Adrenal gland (tissue), 5 donors: ENCODE results near the gene DGCR8.

Source experiments
- POLR2A ChIP-seq, 2 donors: fragments of 450-650 bp; IDR thresholded peaks; one replicate each; pipeline ENCODE4 v1.6.1; 2017; ENCODE audit warnings: antibody characterized with exemption in 2 of 2, mild to moderate bottlenecking in 2 of 2, moderate library complexity in 1 of 2
- TF ChIP-seq, protein P1 (sequence below), 6 experiments: fragments of 450-650 bp in 4 of 6; fragments of 200-600 bp in 2 of 6; sonication (generic) in 1 of 6; IDR thresholded peaks; 1 replicate in 5 of 6; 2 replicates in 1 of 6; pipeline versions ENCODE4 v1.5.1 to v1.8.0; 2016 to 2021; ENCODE audit warnings: antibody characterized with exemption in 6 of 6, mild to moderate bottlenecking in 2 of 6, moderate library complexity in 1 of 6
- donor health status: DM: no; HTN: no; CAD: no.

DNA sequence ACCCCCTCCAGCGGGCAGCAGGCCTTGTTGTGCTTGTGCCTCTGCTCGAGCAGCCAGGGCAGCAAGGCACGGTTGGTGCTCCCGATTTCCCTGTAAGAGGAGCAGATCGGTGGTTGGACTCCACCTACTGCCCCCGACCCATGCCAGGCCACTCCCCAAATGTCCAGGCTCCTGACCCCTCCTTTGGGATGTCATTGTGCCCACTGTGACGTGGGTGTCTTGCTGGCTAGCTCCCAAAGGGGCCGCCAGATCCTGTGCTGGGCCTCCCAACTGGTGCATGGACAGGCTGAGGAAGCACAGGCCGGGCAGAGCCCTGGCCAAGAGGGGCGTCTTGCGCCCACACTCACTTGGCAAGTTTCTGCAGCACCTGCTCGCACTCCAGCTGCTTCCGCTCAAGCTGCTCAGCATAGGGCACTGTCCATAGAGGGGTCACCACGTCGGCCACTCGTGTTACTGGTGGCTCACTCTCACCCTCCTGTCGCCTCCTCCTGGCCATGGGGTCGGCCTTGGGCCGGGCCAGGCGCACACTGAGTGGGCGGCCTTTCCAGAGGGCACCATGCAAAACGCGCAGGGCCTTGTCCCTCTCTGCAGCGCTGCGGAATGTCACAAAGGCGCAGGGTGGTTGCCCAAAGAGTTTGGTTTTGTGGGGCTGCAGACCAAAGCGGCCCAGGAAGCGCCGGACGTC lies 35.8 kb downstream of the DGCR8 start, which contains the start of gene RANBP1:
- TF ChIP-seq, protein P1, sequence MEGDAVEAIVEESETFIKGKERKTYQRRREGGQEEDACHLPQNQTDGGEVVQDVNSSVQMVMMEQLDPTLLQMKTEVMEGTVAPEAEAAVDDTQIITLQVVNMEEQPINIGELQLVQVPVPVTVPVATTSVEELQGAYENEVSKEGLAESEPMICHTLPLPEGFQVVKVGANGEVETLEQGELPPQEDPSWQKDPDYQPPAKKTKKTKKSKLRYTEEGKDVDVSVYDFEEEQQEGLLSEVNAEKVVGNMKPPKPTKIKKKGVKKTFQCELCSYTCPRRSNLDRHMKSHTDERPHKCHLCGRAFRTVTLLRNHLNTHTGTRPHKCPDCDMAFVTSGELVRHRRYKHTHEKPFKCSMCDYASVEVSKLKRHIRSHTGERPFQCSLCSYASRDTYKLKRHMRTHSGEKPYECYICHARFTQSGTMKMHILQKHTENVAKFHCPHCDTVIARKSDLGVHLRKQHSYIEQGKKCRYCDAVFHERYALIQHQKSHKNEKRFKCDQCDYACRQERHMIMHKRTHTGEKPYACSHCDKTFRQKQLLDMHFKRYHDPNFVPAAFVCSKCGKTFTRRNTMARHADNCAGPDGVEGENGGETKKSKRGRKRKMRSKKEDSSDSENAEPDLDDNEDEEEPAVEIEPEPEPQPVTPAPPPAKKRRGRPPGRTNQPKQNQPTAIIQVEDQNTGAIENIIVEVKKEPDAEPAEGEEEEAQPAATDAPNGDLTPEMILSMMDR (IDR thresholded peaks at IDR 0.05) = no peak
- TF ChIP-seq POLR2A (IDR thresholded peaks at IDR 0.05) = no peak
